Parathyroid adenoma (tissue), 2 donors: ENCODE measurements around the gene TM4SF4.

Source experiments
- H2AFZ ChIP-seq: fragments of 300-600 bp; sonication (generic); one replicate; pipeline ENCODE4 v1.7.0; 2017; ENCODE audit warnings: antibody characterized with exemption, mild to moderate bottlenecking
- H3K27ac ChIP-seq: fragments of 300-600 bp; sonication (generic); one replicate; pipeline ENCODE4 v1.7.0; 2017
- H3K27me3 ChIP-seq: fragments of 300-600 bp; sonication (generic); one replicate; pipeline ENCODE4 v1.7.0; 2017; ENCODE audit warnings: low read length; ENCODE audit not compliant: control insufficient read depth, insufficient read depth
- H3K36me3 ChIP-seq: fragments of 300-600 bp; sonication (generic); one replicate; pipeline ENCODE4 v1.7.0; 2017; ENCODE audit warnings: low read length; ENCODE audit not compliant: control insufficient read depth, insufficient read depth
- H3K4me1 ChIP-seq: fragments of 300-600 bp; sonication (generic); one replicate; pipeline ENCODE4 v1.7.0; 2017; ENCODE audit warnings: control low read depth
- H3K4me2 ChIP-seq: fragments of 300-600 bp; sonication (generic); one replicate; pipeline ENCODE4 v1.7.0; 2017; ENCODE audit warnings: low read length
- H3K4me3 ChIP-seq: fragments of 300-600 bp; sonication (generic); one replicate; pipeline ENCODE4 v1.7.0; 2017; ENCODE audit warnings: low read depth, low read length
- H3K79me2 ChIP-seq: fragments of 300-600 bp; sonication (generic); one replicate; pipeline ENCODE4 v1.7.0; 2017; ENCODE audit warnings: control low read depth
- H3K9ac ChIP-seq: fragments of 300-600 bp; sonication (generic); one replicate; pipeline ENCODE4 v1.7.0; 2017; ENCODE audit warnings: mild to moderate bottlenecking
- H3K9me3 ChIP-seq: fragments of 300-600 bp; sonication (generic); one replicate; pipeline ENCODE4 v1.7.0; 2017; ENCODE audit warnings: low read length; ENCODE audit not compliant: control insufficient read depth
- CTCF ChIP-seq: fragments of 300-600 bp; sonication (generic); IDR thresholded peaks from one replicate; pipeline ENCODE4 v1.7.0; 2017; ENCODE audit warnings: antibody characterized with exemption, mild to moderate bottlenecking
- donor health status: primary hyperparathyroidism.

Gene TM4SF4

GRCh38 chr3:149460117-149460516 is 14.4 kb upstream of the TM4SF4 start:
- Histone ChIP-seq H3K27ac (no peak overlapping the region), H2AFZ (no peak overlapping the region), H3K79me2 (no peaks in the 10 kb centered on the region), H3K27me3 (no peaks in the 10 kb centered on the region), H3K4me2 (no peak overlapping the region), H3K9me3 (no peaks in the 10 kb centered on the region), H3K36me3 (no peaks in the 10 kb centered on the region), H3K4me3 (no peak overlapping the region), H3K9ac (no peak overlapping the region), H3K4me1 (no peaks in the 10 kb centered on the region)
- TF ChIP-seq CTCF = no peak

DNA sequence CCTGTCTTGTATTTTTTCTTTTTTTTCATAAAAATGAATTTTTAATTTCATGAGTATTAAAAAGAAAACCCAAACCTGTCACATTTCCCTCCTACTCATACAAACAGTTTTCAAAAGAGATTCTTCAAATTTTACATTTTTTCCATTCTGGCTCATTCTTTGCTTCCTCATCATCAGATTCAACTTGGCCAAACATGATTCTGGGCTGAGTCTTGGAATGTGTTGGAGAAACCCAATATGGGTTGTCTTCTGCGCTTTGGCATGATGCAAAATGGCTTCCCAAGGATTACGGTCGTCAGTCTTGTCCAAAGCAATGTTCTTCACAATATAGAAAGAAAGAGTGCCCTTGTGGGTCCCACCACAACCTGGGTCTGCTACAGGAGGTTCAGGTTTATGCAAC is 12.4 kb upstream of the TM4SF4 start:
- Histone ChIP-seq H3K27ac (no peak overlapping the region), H3K27me3 (no peaks in the 10 kb centered on the region), H3K36me3 (no peaks in the 10 kb centered on the region), H3K9ac (no peak overlapping the region), H3K4me1 (no peaks in the 10 kb centered on the region), H3K9me3 (no peaks in the 10 kb centered on the region), H3K4me3 (no peak overlapping the region), H3K4me2 (no peak overlapping the region), H2AFZ (no peak overlapping the region), H3K79me2 (no peaks in the 10 kb centered on the region)
- TF ChIP-seq CTCF = no peak

DNA sequence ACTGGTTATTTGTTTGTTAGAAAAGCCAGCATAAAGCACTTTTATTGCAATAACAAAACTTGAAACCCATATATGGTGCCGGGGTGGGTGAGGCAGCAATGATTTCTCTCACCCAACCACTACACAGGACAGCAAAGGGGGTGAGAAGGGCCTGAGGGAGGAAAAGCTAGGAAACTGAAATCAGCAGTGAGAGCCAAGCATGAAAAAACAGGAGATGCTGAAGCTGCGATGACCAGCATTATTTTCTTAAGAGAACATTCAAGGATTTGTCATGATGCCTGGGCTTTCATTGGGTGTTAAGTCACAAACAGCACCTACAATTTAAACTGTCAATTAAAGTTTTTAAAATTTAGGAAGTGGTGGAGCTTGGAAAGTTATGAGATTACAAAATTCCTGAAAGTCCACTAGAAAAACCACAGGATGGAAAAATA is 11.9 kb upstream of the TM4SF4 start:
- H3K9ac ChIP-seq = no peak overlapping the region
- TF ChIP-seq CTCF = no peak
- H2AFZ ChIP-seq = no peak overlapping the region
- no peaks in the 10 kb centered on the region for H3K27me3 ChIP-seq
- H3K79me2 ChIP-seq = no peaks in the 10 kb centered on the region
- no peak overlapping the region for H3K4me2 ChIP-seq
- no peak overlapping the region for H3K27ac ChIP-seq
- H3K4me1 ChIP-seq = no peaks in the 10 kb centered on the region
- no peaks in the 10 kb centered on the region for H3K9me3 ChIP-seq
- no peak overlapping the region for H3K4me3 ChIP-seq
- H3K36me3 ChIP-seq = no peaks in the 10 kb centered on the region

DNA sequence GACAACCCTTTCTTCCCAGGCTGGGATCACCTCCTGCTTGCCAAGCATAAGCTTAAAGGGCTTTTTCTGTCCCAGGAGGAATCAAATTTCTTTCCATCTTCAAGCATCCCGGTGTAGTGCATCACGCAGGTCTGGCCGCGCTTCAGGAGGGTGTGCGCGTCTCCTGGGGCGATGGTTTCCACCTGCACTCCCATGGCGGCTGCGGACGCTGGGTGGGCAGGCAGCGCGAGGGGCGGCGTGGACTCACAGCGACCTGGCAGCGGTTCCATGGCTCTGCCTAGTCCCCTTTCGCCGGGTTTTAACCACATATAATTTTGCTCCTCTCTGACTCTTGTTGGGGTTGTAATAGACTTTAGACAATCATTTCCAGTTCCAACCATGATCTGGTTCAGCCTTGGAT is 10.6 kb upstream of the TM4SF4 start:
- no peak overlapping the region for H3K4me2 ChIP-seq
- no peaks in the 10 kb centered on the region for H3K4me1 ChIP-seq
- H3K4me3 ChIP-seq = no peak overlapping the region
- no peaks in the 10 kb centered on the region for H3K79me2 ChIP-seq
- no peaks in the 10 kb centered on the region for H3K36me3 ChIP-seq
- H3K27me3 ChIP-seq = no peaks in the 10 kb centered on the region
- no peak overlapping the region for H3K9ac ChIP-seq
- H3K9me3 ChIP-seq = no peaks in the 10 kb centered on the region
- no peak overlapping the region for H3K27ac ChIP-seq
- TF ChIP-seq CTCF = no peak
- H2AFZ ChIP-seq = no peak overlapping the region

DNA sequence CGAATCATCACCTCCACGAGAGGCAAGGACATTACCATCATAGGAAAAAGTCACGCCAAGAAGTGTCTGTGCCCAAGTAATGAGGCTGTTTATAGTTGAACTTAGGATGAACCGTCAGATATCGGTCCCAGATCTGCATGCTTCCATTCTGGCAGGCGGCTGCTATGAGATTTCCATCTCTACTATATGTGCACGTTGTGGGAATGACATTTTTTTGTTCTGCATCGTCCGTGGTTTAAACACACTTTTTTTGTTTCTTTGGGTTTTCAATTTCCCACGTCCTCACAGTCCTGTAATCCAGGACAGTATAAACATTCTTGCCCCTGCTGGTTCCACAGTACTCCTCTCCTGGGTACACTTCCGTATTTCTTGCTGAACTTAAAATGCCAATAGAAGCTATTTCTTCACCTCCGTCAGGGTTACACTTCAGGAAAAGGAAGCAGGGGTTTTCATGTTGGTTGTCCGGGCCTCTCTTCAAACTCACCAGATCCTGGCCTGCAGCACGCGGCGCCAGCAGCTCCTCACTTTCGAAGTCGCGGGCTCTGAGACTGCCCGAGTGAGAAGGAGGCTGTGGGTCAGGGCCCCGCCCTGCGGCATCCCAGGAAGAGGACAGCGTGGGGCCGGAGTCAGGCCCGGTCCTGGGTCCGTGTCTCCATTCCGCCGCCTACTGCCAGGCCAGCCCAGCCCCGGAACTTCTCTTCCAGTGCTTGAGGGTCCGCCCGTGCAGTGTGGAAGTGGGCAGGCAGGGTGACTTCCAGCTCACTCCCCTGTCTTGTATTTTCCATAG is 9.8 kb upstream of the TM4SF4 start:
- Histone ChIP-seq H3K79me2 (no peaks in the 10 kb centered on the region), H3K4me3 (no peak overlapping the region), H3K9ac (no peak overlapping the region), H3K9me3 (no peaks in the 10 kb centered on the region), H3K27me3 (no peaks in the 10 kb centered on the region), H2AFZ (no peak overlapping the region), H3K27ac (no peak overlapping the region), H3K4me2 (no peak overlapping the region), H3K4me1 (no peaks in the 10 kb centered on the region), H3K36me3 (no peaks in the 10 kb centered on the region)
- TF ChIP-seq CTCF = no peak
